ENCODE results near the gene RIMOC1.

RIMOC1 gene

DNA sequence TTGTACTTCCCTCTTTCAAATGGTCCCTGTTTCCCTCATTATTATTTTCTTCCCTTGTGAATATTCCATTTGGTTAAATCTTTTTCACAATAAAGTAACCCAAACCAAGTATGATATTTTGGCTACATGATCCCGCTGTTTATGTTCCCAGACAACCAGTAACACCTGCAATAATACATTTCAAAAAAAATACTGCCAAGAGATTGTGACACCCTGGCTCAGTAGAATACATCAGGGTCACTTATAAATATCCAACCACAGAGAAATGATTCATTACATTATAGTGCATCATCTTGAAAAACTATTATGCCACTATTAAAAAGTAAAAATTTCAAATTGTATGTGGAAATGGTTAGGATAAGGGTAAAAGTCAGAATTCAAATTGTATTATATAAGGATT, 26.7 kb upstream of the RIMOC1 start:
- no peak for TF ChIP-seq CTCF (IDR thresholded peaks at IDR 0.05; ENCODE audit: control insufficient read depth, extremely low read depth, insufficient read depth)
- no peak overlapping the region for H3K4me3 ChIP-seq (ENCODE audit: low read depth, low read length)
- DNase-seq (ENCODE audit: low read depth) = no peak

- no peak overlapping the region for H3K4me3 ChIP-seq (ENCODE audit: low read depth, low read length)
- no peak for TF ChIP-seq CTCF (IDR thresholded peaks at IDR 0.05; ENCODE audit: control insufficient read depth, extremely low read depth, insufficient read depth)
- DNase-seq (ENCODE audit: low read depth) = no peak
Observed at GRCh38 chr5:41878173-41878572, 26.0 kb upstream of the RIMOC1 start.

DNA sequence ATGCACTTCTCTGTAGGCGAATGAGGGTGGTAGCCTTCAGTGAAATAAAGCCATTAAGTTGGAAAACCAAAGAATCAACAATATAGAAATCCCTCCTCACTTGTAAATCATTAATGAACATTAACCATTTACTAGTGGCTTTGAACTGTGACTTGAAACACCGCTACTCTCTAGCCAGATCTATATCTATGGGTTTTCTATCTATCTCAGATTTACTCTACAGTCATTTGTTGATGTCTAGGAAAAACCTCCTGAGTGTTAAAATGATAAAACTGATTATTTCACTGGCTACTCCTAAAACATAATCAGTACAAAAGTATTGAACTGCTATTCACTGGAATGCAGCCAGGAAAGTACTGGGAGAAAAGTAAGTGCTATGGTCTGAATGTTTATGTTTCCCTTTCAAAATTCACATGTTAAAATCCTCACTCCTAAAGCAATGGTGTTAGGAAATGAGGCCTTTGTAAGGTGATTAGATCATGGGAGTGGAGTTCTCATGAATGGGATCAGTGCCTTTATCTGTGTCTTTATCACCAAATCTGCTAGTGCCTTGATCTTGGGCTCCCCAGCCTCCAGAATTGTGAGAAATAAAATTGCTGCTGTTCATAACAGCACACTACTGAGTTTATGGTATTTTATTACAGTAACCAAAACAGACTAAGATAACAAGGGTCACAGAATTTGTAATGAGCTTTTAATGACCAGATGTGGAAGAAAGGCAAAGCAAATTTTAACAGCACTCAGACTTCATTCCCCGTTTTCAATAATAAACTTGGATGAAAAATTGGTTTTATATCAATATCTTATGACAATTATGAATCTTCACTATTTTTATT, 25.3 kb upstream of the RIMOC1 start:
- TF ChIP-seq CTCF (IDR thresholded peaks at IDR 0.05; ENCODE audit: control insufficient read depth, extremely low read depth, insufficient read depth) = no peak
- DNase-seq (ENCODE audit: low read depth) = no peak
- H3K4me3 ChIP-seq (ENCODE audit: low read depth, low read length) = no peak overlapping the region

DNA sequence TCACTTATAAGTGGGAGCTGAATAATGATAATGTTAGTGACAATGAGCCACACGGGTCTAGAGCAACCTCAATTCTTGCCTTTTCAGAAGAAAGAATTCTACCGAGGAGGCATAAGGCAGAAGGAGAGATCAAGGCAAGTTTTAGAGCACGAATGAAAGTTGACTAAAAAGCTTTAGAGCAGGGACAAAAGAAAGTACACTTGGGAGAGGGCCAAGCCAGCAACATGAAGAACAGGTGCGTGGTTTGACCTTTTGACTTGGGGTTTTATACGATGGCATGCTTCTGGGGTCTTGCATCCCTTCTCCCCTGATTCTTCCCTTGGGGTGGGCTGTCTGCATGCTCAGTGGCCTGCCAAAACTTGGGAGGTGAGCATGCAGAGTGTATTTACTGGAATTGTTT, 21.4 kb upstream of the RIMOC1 start:
- no peak overlapping the region for H3K4me3 ChIP-seq (ENCODE audit: low read depth, low read length)
- no peak for DNase-seq (ENCODE audit: low read depth)
- no peak for TF ChIP-seq CTCF (IDR thresholded peaks at IDR 0.05; ENCODE audit: control insufficient read depth, extremely low read depth, insufficient read depth)

- TF ChIP-seq CTCF (IDR thresholded peaks at IDR 0.05; ENCODE audit: control insufficient read depth, extremely low read depth, insufficient read depth) = no peak
- no peak for DNase-seq (ENCODE audit: low read depth)
Observed at GRCh38 chr5:41883243-41883642, 20.9 kb upstream of the RIMOC1 start.

DNA sequence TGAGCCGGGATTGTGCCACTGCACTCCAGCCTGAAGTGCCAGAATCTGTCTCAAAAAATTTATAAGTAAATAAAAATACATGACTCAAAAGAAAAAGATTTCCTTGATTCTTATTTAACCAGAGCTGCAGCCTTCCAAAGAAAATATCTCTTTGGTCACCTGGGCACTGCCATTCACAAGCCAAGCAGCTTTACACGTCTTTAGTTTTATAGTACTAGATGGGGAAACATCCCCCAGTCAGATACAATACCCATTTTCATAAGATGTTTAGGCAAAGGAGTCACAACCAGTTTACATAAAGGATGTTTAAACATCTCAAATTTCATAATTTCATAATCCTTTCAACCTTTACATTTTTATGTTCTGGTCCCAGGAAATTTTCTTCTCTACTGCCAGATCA, 20.2 kb upstream of the RIMOC1 start:
- no peak for TF ChIP-seq CTCF (IDR thresholded peaks at IDR 0.05; ENCODE audit: control insufficient read depth, extremely low read depth, insufficient read depth)
- DNase-seq (ENCODE audit: low read depth) = no peak
- H3K4me3 ChIP-seq (ENCODE audit: low read depth, low read length) = no peak overlapping the region

More at GRCh38 chr5:41883243-41883642, 20.9 kb upstream of the RIMOC1 start:
- no peak overlapping the region for H3K4me3 ChIP-seq (ENCODE audit: low read depth, low read length)

DNA sequence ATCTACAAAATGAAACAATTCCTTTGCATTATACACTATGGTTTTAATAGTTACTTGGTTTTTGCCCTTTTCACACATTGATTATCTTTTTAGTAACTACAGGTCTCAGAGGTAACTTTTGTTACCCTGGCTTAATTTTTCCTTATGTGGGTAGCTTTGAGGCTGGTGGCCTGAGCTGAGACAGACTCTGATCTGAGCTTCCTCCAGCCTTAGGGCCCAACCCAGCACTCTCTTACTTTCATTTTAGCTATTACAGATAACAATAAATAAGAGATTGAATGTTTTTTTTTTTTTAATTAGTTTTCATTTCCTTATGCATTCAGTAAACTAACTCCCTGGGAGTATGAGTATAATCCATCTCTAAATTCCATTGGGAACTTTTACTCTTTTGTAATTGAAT, 18.9 kb upstream of the RIMOC1 start:
- DNase-seq (ENCODE audit: low read depth) = no peak
- TF ChIP-seq CTCF (IDR thresholded peaks at IDR 0.05; ENCODE audit: control insufficient read depth, extremely low read depth, insufficient read depth) = no peak
- H3K4me3 ChIP-seq (ENCODE audit: low read depth, low read length) = no peak overlapping the region

All from LNCaP clone FGC (cell line).